ENCODE results near the gene GAD2.

GAD2 gene

DNA sequence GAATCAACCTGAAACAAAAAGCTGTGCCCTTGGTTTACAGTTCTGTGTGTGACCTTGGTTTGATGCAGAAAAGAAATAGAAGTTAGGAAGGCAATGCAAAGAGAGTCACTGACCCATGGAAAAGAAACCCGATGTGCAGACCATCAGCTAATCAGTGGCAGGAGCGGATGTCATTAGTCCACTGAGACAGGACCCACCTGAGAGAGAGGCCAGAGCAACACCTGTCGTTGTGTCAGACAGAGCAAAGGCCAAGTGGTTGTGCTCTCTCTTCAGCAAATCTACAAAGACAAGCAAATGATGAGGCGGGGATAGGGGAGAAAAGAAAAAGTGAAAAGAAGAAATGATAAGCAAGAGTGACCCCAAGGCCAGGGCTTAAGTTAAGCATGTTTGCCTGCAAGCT, 8.7 kb downstream of the GAD2 start:
- no peak for DNase-seq

DNA sequence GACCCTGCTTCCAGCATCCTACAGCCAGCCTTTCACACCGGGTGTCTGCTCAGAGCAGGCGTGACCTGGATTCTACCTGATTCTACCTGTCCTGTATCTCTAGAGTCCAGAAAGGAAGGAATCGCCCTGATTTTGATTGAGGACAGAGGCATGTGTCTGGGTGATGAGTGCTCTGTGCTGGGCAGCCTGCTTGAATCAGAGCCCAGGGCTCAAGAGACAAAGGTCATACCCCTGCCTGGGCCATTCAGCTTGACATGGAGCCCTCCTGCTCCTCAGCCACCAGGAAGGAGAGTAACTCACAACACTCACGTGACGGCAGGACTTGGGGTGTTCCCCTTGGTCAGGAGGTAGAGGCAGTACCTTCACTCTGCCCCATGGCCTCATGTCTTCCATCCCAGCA, 11.2 kb downstream of the GAD2 start:
- no peak for DNase-seq

GRCh38 chr10:26232174-26232573, 15.6 kb downstream of the GAD2 start:
- no peak for DNase-seq

- DNase-seq = no peak
Observed at GRCh38 chr10:26235761-26236160, 19.2 kb downstream of the GAD2 start.

DNA sequence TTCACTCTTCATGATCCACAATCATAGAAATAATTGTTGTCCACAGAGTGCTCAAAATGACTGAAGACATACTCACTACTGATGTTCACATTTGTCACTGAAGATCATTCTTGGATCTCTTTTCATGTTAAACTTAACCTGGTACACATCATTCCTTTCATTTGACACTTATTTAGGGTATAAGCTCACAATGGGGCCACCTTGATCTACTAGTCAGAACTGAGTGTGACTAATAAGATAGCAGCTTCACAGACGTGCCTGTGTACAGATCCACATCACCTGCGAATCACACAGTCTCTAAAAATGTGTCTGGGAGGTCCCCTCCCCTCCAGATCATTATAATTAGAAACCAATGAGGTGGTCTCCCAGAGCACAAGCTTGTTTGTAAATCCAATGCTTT, 21.8 kb downstream of the GAD2 start:
- no peak for DNase-seq

DNA sequence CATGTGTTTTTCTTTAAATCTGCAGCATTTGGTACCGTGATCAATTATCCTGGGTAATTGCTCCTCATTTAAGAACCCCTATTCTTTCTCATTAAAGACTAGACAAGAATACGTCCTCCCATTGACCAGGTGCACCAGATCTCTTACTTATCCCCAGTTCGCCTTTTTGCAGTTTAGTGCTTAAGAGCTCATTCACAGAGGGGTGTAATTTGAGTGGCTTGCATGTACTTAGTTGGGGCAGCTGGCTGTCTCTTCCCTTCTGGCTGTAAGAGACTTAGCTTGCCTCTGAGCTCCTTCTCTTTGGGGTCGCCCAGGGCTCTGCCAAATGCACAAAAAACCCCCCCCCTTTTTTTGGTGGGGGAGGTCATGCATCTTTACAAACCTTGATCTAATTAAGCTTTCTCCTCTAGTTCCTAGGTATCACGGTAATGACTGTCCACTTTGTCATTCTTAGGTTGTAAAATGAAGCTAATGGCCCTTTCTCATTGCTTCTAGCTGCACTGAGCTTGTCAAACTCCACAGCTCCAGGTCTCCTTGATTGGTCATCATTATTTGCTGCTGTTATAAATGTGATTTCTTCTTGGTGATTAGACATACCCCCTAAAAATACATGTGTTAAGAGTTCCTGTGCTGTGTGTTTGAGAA, 26.3 kb downstream of the GAD2 start:
- DNase-seq = no peak

GRCh38 chr10:26243351-26243720, 26.8 kb downstream of the GAD2 start:
- no peak for DNase-seq

DNA sequence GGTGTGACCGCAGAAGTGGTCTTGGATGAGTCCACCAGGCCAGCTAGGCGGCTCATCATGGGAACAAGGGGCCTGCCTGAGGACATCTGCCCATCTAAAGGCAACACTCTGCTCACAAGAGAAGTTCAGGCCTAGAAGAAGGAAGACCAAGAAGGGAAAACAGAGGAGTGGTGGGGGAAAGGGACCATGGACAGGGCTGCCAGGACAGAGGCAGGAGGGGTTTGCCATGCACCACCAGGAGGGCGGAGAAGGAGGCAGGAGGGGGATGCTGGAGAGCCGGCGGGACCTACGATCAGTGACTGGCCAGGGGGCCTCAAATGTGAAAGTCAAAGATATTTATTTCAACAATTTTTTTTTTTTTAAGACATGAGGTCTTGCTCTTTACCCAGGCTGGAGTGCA, 33.1 kb downstream of the GAD2 start:
- DNase-seq = no peak

- no peak for DNase-seq
Observed at GRCh38 chr10:26251925-26252324, 35.4 kb downstream of the GAD2 start.

GRCh38 chr10:26254616-26255015, 38.0 kb downstream of the GAD2 start:
- DNase-seq = no peak

DNA sequence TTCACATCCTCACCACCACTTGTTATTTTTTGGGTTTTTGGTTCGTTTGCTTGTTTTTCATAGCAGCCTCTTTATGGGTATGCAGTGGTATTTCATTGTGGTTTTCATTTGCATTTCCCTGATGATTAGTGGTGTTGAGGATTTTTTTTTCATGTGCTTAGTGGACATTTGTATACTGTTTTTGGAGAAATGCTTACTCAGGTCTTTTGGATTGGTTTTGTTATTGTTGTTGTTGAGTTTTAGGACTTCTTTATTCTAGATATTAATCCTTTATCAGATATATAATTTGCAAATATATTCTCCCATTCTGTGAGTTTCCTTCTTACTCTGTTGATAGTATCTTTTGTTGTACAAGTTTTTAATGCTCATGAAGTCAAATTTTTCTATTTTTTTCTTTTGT, 42.8 kb downstream of the GAD2 start:
- DNase-seq = no peak

- DNase-seq = no peak
Observed at GRCh38 chr10:26269754-26270153, 53.2 kb downstream of the GAD2 start.

- DNase-seq = no peak
Observed at GRCh38 chr10:26274391-26274790, 57.8 kb downstream of the GAD2 start.

DNA sequence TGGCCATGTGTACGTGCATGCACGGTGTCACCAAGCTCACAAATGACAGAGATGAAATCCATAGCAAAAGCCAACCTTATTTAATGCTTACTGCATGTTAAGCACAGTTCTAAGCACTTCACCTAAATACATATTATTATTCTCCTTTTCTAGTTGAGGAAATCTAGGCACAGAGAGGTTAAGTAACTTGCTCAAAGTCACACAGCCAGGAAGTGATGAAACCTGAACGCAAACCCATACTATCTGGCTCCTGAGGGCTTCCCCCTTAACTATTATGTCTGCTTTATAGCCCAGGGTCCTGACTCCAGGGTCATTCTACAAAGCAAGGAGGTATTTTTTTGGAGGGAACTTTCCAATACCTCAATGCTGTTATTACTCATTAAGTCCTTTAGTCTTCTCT, 61.7 kb downstream of the GAD2 start:
- no peak for DNase-seq

DNA sequence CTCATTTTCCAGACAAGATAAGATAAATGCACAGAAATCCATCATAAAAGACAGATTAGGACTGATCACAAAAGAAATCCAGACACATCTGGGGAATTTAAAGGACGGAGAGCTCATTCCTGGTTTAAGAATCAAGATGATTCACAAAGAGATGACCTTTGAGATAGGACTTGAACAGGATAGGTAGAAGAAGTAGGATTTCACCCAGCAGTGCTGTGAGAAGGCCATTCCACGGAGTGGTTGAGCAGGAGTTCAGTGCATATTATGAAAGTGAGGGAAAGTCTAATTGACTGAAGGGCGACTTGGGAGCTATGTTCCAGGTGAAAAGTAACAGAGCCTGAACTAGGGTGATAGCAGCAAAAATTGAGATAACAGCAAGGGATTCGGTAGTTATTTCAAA, 73.7 kb downstream of the GAD2 start:
- no peak for DNase-seq

- no peak for DNase-seq
Observed at GRCh38 chr10:26291721-26292480, 75.3 kb downstream of the GAD2 start.

DNA sequence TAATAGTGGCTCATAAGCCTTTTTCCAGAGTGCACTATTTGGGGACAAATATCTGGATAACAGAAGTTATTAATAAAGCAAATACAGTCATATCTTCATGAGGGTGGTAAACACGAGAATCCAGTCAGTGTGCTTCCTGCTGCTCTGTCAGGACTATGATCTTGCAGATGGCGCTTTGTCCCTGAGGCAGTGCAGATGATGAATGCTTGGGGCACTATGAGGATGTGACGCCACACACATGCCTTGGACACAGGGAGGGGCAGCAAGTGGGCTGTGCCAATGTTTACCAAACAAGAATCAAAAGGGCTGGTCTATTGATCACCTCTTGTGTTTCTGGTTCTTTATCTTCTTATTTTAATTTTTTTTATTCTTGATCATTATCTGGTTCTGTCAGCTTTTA, 79.8 kb downstream of the GAD2 start:
- DNase-seq = no peak

DNA sequence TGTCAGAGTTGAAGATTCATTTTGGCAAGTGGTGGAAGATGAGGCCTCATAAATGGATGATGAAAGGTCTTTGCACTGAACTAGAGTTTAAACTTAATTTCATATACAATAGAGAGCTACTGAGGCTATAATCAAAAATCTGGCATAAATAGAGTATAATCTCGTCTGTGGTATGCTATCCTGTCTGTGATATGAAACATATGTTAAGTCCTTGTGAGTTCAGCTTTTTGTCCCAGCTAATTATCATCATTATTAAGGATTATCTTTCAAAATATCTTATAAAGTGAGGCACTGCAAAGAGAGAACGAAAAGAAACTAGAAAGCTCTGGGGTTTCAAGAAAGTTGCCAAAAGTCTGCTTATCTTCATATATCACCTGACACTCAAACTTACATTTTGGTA, 83.4 kb downstream of the GAD2 start:
- no peak for DNase-seq

DNA sequence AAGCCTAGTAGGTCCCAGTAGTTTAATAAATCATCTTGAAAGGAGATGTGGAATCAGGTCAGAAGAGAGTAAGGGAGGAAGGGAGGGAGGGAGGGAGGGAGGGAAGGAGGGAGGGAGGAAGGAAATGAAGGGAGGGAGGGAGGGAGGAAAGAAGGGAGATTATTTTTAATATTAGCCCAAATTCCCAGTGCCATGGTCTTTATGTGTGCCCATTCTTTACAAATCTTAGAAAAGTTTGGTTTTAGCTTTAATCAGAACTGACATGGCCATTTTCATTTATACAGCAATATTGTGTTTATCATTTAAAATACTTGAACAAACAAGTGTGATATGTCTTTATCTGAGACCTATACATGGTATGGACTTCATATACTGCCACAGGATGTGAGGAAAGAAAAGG, 86.8 kb downstream of the GAD2 start:
- DNase-seq = no peak

DNA sequence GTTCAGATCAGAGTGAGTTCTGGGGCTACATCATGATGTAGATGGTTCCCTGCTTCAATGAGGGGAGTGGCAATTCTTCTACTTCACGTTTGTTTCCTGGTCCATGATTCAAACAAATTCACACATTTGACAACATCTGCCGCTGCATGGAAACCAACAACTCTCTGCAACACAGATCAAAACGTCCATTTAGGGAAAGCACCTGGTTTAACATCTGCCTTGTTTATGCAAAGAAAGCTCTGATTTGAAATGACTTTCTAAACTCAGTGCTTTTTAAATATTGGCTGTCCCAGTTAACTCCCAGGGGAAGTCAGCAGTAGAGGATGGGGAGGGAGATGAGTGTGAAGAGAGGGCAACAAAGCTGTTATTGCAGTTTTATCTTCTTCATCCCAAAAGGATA, 93.8 kb downstream of the GAD2 start:
- DNase-seq = no peak

DNA sequence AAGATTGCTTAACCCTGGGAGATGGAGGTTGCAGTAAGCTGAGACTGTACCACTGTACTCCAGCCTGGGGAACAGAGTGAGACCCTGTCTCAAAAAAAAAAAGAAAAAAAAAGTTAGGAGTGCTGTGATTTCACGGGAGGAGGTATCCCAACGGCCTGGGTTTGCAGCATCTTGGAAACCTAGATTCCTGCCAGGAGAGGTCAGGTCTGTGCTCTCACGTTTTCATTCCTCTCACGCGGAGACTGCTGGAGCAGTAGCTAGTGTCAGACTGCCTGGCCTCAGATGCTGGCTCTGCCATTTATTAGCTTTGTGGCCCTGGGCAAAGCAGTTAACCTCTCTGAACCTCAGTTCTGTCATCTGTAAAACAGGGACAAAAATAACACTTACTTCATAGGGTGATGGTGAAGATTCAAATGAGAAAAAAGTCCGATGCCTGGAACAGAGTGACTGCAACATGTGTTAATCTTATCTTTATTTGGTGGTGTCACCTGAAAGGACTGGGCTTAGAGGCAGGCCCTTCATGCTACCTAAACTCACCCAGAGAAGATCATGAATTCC, 94.9 kb downstream of the GAD2 start:
- no peak for DNase-seq

GRCh38 chr10:26314265-26315013, 97.9 kb downstream of the GAD2 start:
- DNase-seq = no peak

GRCh38 chr10:26318672-26319071, 102.1 kb downstream of the GAD2 start:
- no peak for DNase-seq

- no peak for DNase-seq
Observed at GRCh38 chr10:26323219-26323618, 106.6 kb downstream of the GAD2 start.
